Measurements from ENCODE around the gene DNAJA3. TPM values are rescaled to one million over a fixed set of nuclear protein-coding genes. Genes with fewer than 3 reads are reported as not detected.

Gene DNAJA3
- polyA plus RNA-seq: 22.6 and 28.8 TPM in 2 replicates

DNA sequence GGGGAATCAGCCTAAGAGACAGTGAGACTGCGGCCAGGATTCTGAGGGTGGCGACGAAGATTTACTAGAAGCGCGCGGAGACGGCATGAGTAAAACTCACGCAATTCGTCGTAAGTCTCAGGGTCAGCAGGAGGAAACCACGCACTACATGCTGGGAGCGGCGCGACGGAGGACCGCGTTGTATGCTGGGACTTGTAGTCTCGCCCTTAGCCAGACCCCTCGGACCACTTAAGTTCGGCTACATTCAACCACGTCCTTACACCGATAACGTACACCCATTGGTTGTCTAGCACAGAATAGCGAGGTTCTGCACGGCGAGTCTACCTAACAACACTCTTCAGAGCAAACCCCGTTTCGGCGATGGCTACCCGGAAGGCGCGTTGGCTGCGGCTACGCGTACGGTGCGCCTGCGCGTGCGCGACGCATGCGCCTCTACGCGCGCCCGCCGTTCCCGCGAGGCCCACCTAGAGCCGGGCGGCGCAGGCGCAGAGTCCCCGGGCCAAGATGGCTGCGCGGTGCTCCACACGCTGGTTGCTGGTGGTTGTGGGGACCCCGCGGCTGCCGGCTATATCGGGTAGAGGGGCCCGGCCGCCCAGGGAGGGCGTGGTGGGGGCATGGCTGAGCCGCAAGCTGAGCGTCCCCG lies at the start of gene DNAJA3:
DNAJA3 (plus strand) TSS at position 491 of the 643 bp plus-strand sequence; CDS start at position 505, 14 bp downstream.

DNA sequence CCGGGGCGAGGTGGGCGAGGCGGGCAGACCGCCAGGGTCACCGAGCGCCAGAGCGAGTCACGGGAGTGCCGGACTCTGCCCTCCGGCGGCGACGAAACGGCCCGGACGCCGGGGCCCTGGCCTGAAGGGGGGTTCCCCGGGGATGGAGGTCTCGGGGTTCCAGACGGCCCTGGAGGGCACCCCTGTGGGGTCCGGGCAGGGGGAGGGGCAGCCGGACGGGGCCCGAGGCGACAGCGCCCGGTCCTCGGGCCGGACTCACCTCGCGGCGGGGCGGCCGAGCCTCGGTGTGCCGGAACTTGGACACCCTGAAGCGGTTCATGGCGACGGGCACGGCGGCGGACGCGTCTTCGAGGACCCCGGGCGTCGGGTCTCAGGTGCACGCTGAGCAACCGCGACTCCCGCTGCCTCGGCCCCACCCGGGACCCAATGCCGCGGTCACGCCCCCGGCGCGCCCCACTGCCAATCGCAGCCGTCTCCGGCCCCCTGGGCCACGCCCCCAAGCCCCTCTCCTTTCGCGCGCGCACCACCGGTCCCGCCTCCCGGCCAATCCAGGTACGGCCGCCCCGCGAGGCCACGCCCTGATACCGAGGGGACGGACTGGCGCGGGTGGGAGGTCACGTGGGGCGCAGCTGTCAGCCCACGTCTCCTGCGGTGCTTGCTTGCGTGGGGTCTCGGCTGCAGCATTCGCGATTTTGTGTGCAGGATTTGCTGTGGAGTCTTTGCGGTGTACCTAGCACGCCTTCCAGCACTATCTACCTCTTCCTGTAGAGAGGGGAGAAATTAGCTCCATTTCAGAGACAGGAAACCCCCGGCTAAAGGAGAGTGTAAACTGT lies 9.3 kb upstream of the DNAJA3 start, which contains the start of gene CORO7:
CORO7 (minus strand) TSS at position 397 of the 833 bp plus-strand sequence; CDS start at position 319, 78 bp downstream.

DNA sequence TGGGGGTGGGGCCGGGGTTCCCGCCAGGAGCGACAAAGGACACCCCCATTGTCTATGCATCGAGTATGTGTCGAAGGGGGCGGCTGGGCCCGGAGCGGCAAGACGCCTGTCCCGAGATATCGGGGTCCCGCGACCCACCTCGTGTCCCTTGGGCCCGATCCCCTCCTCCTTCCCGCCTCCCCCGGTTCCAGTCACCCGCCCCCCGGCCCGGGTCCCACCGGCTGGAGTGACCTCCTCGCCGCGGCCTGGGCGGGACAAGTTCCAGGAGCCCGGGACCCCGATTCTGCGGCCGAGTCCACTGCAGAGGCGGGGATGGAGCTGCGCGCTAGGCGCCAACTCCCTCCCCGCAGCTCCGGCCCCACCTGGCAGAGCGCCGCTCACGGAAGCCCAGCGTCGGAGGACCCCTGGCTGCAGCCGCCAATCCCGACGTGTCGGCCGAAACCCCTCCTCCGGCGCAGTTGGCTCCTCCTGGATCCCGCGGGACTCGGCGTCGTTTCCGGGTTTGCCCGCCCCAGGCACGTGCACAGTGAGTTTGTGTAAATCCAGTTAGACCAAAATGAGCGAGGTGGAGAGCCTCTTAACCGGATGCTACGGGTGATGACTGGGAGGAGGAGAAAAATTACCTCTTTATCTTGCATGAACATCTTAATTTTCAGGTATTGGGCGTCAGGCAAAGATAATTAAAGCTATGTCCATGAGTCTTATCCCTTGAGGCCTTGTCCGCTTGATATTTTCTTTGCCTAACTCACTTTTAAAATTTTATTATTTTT lies 48.7 kb downstream of the DNAJA3 start, which contains the start of gene NMRAL1:
NMRAL1 (minus strand) TSS at position 434 of the 770 bp plus-strand sequence. CDS start 493 bp downstream, outside the sequence.

DNA sequence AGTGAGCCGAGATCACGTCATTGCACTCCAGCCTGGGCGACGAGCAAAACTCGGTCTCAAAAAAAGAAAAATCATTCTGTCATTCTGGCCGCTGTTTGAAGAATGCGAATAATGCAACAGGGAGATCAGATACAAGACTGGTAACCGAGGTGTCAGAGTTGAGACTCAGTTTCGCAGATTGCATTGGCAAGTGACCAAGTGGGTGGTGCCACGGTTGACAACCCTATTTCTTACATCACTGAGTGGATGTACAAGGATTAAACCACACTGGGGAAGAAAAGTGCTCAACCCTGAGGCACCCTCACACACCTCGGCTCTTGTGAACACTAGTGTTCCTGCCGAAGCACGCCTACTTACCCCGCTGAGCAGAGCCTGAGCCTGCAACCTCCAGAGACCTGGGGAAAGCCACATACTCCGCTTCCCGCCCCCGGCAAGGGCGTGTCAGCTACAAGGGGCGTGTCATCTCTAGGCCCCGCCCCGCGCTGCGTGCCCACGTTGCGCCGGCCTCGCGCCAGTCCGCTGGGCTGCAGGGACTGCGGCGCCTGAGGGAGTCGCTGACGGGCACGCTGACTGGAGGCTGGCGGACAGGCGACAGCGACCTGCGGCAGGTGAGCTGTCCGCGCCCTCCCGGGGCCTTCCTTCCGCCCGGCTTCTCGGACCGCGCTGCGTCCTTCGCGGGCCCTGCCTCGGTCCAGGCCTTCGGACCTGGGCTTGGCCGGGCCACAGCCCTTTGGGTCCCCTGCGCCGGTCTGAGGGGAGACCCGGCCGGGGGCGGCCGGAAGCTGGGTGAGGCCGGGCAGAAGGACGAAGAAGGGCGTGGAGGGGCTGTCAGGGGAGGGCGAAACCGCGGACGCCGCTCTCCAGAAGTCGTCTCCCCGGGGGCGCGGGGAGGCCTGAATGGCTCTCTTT lies 50.5 kb downstream of the DNAJA3 start, which contains the start of gene HMOX2:
HMOX2 (plus strand) TSS at position 519 of the 909 bp plus-strand sequence. CDS start 29,127 bp downstream, outside the sequence.

Other genes starting within 250 kb of the DNAJA3 start
- gene SRL, start 183.8 kb upstream of the DNAJA3 start, polyA plus RNA-seq: not detected in 2 replicates
- 0.34 and 0.40 TPM in 2 replicates for gene TFAP4, start 152.8 kb upstream of the DNAJA3 start, polyA plus RNA-seq
- gene GLIS2, start 109.8 kb upstream of the DNAJA3 start, polyA plus RNA-seq: 0.08 TPM in 1 of 2 replicates, not detected in the other
- 48.1 and 61.9 TPM in 2 replicates for gene PAM16, start 74.5 kb upstream of the DNAJA3 start, polyA plus RNA-seq
- 0.11 TPM in 1 of 2 replicates, not detected in the other for gene VASN, start 54.0 kb upstream of the DNAJA3 start, polyA plus RNA-seq
- gene CORO7, start 9.3 kb upstream of the DNAJA3 start, polyA plus RNA-seq: 0.38 and 0.95 TPM in 2 replicates
- 13.5 and 17.8 TPM in 2 replicates for gene NMRAL1, start 48.8 kb downstream of the DNAJA3 start, polyA plus RNA-seq
- gene HMOX2, start 50.5 kb downstream of the DNAJA3 start, polyA plus RNA-seq: 109 and 149 TPM in 2 replicates
- 32.6 and 51.1 TPM in 2 replicates for gene CDIP1, start 112.9 kb downstream of the DNAJA3 start, polyA plus RNA-seq
- gene C16orf96, start 130.5 kb downstream of the DNAJA3 start, polyA plus RNA-seq: not detected in 2 replicates
- gene UBALD1, start 189.0 kb downstream of the DNAJA3 start, polyA plus RNA-seq: 1.7 and 2.7 TPM in 2 replicates
- gene MGRN1, start 199.0 kb downstream of the DNAJA3 start, polyA plus RNA-seq: 0.22 and 1.2 TPM in 2 replicates

Data from Purkinje cell (primary cell).